A549 (cell line): ENCODE results near the gene TP73. TPM values are rescaled to one million over a fixed set of nuclear protein-coding genes. Genes with fewer than 3 reads are reported as not detected.

Source experiments
- ATAC-seq, 2 experiments: fragments of 200-7000 bp in 1 of 2; fragments of >200 bp in 1 of 2; cut with Nextera tagmentation in 1 of 2; cut with Tn5 transposase in 1 of 2; 3 replicates each; pipeline versions ENCODE4 v1.8.0 to v1.9.1; 2018 to 2020; ENCODE audit warnings: mild to moderate bottlenecking in 1 of 2, moderate library complexity in 1 of 2
- CTCF ChIA-PET: fragments of 300-600 bp; sonication (Branson Sonifier 250); formaldehyde crosslinking; extraction: SDS; loops from one replicate; lab custom pipeline; 2021; ENCODE audit warnings: antibody characterized with exemption, inconsistent platforms; lab: Yijun Ruan, JAX
- POLR2A ChIA-PET: fragments of 350-600 bp; formaldehyde crosslinking; extraction: SDS; loops from one replicate; lab custom pipeline; 2021; ENCODE audit warnings: antibody characterized with exemption, inconsistent platforms; lab: Yijun Ruan, JAX
- DNase-seq, 2 experiments: peaks; one replicate each; pipeline versions ENCODE4 v3.0.0 to v3.0.0-alpha.2; 2011 to 2016; ENCODE audit warnings: low read depth in 1 of 2, low spot score in 1 of 2
- FAIRE-seq: peaks from 2 replicates; lab custom pipeline; 2011; peaks lifted over from hg19 to GRCh38; lab: Jason Lieb, UNC
- H3K27ac ChIP-seq, 2 experiments: fragments of >200 bp; sonication (Bioruptor Twin); formaldehyde crosslinking; 3 replicates each; pipeline ENCODE4 v1.5.1; 2016 to 2017
- H3K4me1 ChIP-seq: fragments of >200 bp; sonication (Bioruptor Twin); formaldehyde crosslinking; 3 replicates; pipeline ENCODE4 v1.6.1; 2016
- H3K4me2 ChIP-seq: fragments of >200 bp; sonication (Bioruptor Twin); formaldehyde crosslinking; 3 replicates; pipeline ENCODE4 v1.6.1; 2016
- H3K4me3 ChIP-seq: fragments of >200 bp; sonication (Bioruptor Twin); formaldehyde crosslinking; 3 replicates; pipeline ENCODE4 v1.5.1; 2016
- H3K9me3 ChIP-seq: fragments of >200 bp; sonication (Bioruptor Twin); formaldehyde crosslinking; 3 replicates; pipeline ENCODE4 v1.6.1; 2016
- ATOH8 ChIP-seq: fragments of 250-450 bp; sonication (Bioruptor Pico); IDR thresholded peaks from 2 replicates; pipeline ENCODE4 v1.5.0; 2020; ENCODE audit warnings: low read depth, mild to moderate bottlenecking, moderate library complexity
- BHLHE40 ChIP-seq: IDR thresholded peaks from 2 replicates; pipeline ENCODE4 v1.6.1; 2012; ENCODE audit warnings: low read depth, low read length, inconsistent platforms
- CBX8 ChIP-seq: fragments of 200-600 bp; sonication (generic); IDR thresholded peaks from 2 replicates; pipeline ENCODE4 v1.6.1; 2016
- E2F6 ChIP-seq: IDR thresholded peaks from 2 replicates; pipeline ENCODE4 v1.6.1; 2012; ENCODE audit warnings: low read depth, borderline replicate concordance
- EHF ChIP-seq: fragments of 250-450 bp; sonication (Bioruptor Pico); IDR thresholded peaks from 2 replicates; pipeline ENCODE4 v1.5.0; 2020; ENCODE audit warnings: mild to moderate bottlenecking
- FOXS1 ChIP-seq: fragments of 250-450 bp; sonication (Bioruptor Pico); IDR thresholded peaks from 2 replicates; pipeline ENCODE4 v1.5.0; 2020; ENCODE audit warnings: mild to moderate bottlenecking, moderate library complexity
- GATA3 ChIP-seq: IDR thresholded peaks from 2 replicates; pipeline ENCODE4 v1.6.1; 2012; ENCODE audit warnings: borderline replicate concordance
- HDAC2 ChIP-seq: fragments of 200-600 bp; sonication (generic); IDR thresholded peaks from 2 replicates; pipeline ENCODE4 v1.6.1; 2016
- HEYL ChIP-seq: fragments of 250-450 bp; sonication (Bioruptor Pico); IDR thresholded peaks from 2 replicates; pipeline ENCODE4 v1.8.0; 2021; ENCODE audit warnings: mild to moderate bottlenecking, moderate library complexity
- HOXA7 ChIP-seq: fragments of 250-450 bp; sonication (Bioruptor Pico); IDR thresholded peaks from 2 replicates; pipeline ENCODE4 v1.5.0; 2020; ENCODE audit warnings: mild to moderate bottlenecking, moderate library complexity
- MAX ChIP-seq: IDR thresholded peaks from 2 replicates; pipeline ENCODE4 v1.6.1; 2012
- MAZ ChIP-seq: fragments of 150-350 bp; IDR thresholded peaks from 2 replicates; pipeline ENCODE4 v1.6.1; 2014; ENCODE audit warnings: antibody characterized with exemption, low read depth, low read length, borderline replicate concordance
- MYC ChIP-seq: IDR thresholded peaks from 2 replicates; pipeline ENCODE4 v1.6.1; 2012; ENCODE audit warnings: mild to moderate bottlenecking, inconsistent platforms, low read length, improper control_type of control experiment, borderline replicate concordance
- NR3C1 ChIP-seq: fragments of >200 bp; sonication (Bioruptor Twin); formaldehyde crosslinking; IDR thresholded peaks from 3 replicates; pipeline ENCODE4 v1.6.1; 2017
- POLR2A ChIP-seq: IDR thresholded peaks from 2 replicates; pipeline ENCODE4 v1.6.1; 2012; ENCODE audit warnings: mild to moderate bottlenecking, low read length
- RAD21 ChIP-seq, 2 experiments: fragments of >200 bp in 1 of 2; sonication (Bioruptor Twin) in 1 of 2; formaldehyde crosslinking in 1 of 2; IDR thresholded peaks in 1 of 2; conservative IDR thresholded peaks in 1 of 2; 2 replicates in 1 of 2; 3 replicates in 1 of 2; pipeline ENCODE4 v1.6.1; 2012 to 2018; ENCODE audit warnings: inconsistent platforms in 1 of 2
- RARB ChIP-seq: fragments of 250-450 bp; sonication (Bioruptor Pico); IDR thresholded peaks from 2 replicates; pipeline ENCODE4 v1.8.0; 2021; ENCODE audit warnings: mild to moderate bottlenecking, moderate library complexity
- RFX5 ChIP-seq: fragments of 450-650 bp; IDR thresholded peaks from 2 replicates; pipeline ENCODE4 v1.7.1; 2014; ENCODE audit warnings: antibody characterized with exemption, mild to moderate bottlenecking, moderate library complexity
- SREBF2 ChIP-seq: fragments of 450-650 bp; IDR thresholded peaks from 2 replicates; pipeline ENCODE4 v1.6.1; 2014; ENCODE audit warnings: mild to moderate bottlenecking, moderate library complexity
- TFCP2L1 ChIP-seq: fragments of 250-450 bp; sonication (Bioruptor Pico); IDR thresholded peaks from 2 replicates; pipeline ENCODE4 v1.5.0; 2021; ENCODE audit warnings: mild to moderate bottlenecking
- ZC3H11A ChIP-seq: fragments of 450-650 bp; IDR thresholded peaks from 2 replicates; pipeline ENCODE4 v1.6.1; 2014; ENCODE audit warnings: antibody characterized with exemption, mild to moderate bottlenecking
- ZFP36 ChIP-seq: fragments of 450-650 bp; IDR thresholded peaks from 2 replicates; pipeline ENCODE4 v1.6.1; 2014; ENCODE audit warnings: borderline replicate concordance; ENCODE audit not compliant: partially characterized antibody
- WGBS: methylation state at CpG from one replicate; pipeline ENCODE4 v1.1.6; 2017; ENCODE audit errors: missing lambda C conversion rate; 5-methylcytosine and 5-hydroxymethylcytosine counted together
- polyA plus RNA-seq, 4 experiments: library from polyadenylated mRNA; depleted of rRNA in 3 of 4; stranded (reverse); fragments of >200 nt; fragmentation: RNase III in 1 of 4; extraction: RNeasy Plus Mini Kit Qiagen cat#74134 plus additional on column Dnase treatment in 1 of 4; gene quantifications; 2 replicates in 3 of 4; 3 replicates in 1 of 4; pipeline ENCODE4 v1.2.3, GENCODE V29; 2011 to 2017
- TF ChIP-seq, protein P1 (sequence below): fragments of 450-650 bp; IDR thresholded peaks from 2 replicates; pipeline ENCODE4 v1.6.1; 2014; ENCODE audit warnings: antibody characterized with exemption
- TF ChIP-seq, protein P2 (sequence below): fragments of 150-350 bp; IDR thresholded peaks from 2 replicates; pipeline ENCODE4 v1.6.1; 2014; ENCODE audit warnings: low read depth, mild to moderate bottlenecking, low read length
- TF ChIP-seq, protein P3 (sequence below): fragments of >200 bp; sonication (Bioruptor Twin); formaldehyde crosslinking; IDR thresholded peaks from 3 replicates; pipeline ENCODE4 v1.6.1; 2016
- TF ChIP-seq, protein P4 (sequence below): fragments of 200-600 bp; sonication (generic); IDR thresholded peaks from 2 replicates; pipeline ENCODE4 v1.6.1; 2016; ENCODE audit warnings: antibody characterized with exemption, mild to moderate bottlenecking, moderate library complexity

Gene TP73
- polyA plus RNA-seq, 2 of the 4 experiments (the other 2 are of a cell fraction): 0.01 to 0.25 TPM

DNA sequence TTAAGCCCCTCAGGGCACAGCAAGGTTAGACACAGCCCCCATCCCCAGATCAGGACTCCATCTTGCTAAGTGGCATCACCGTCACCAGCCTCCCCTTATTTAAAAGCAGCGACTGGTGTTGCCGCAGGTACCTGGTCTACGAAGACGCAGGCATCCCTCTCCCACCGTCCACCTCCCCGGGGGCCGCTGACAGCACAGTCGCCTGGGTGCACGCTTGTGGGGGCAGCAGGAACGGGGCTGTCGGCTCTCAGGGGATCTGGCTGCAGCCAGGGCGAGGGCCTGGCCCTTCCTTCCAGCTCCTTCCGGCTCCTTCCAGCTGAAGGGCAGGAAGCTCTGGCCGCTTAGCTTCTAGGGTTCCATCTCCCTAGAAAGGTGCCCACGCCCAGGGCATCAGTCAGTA lies 82.3 kb downstream of the TP73 start:
- H3K4me1 ChIP-seq: no peaks in the 10 kb centered on the region
- no peak for TF ChIP-seq FOXS1
- no peak for TF ChIP-seq POLR2A
- TF ChIP-seq, protein P1, sequence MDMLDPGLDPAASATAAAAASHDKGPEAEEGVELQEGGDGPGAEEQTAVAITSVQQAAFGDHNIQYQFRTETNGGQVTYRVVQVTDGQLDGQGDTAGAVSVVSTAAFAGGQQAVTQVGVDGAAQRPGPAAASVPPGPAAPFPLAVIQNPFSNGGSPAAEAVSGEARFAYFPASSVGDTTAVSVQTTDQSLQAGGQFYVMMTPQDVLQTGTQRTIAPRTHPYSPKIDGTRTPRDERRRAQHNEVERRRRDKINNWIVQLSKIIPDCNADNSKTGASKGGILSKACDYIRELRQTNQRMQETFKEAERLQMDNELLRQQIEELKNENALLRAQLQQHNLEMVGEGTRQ: no peak
- no peak for TF ChIP-seq HOXA7
- no peak for TF ChIP-seq RAD21 (conservative IDR thresholded peaks at IDR 0.05 in 1 of 2, IDR thresholded peaks at IDR 0.05 in 1 of 2)
- TF ChIP-seq TFCP2L1 (CRISPR knock-in tag): no peak
- no peak for TF ChIP-seq MAX
- TF ChIP-seq, all 56 proteins: peak for 0
- WGBS: 93% methylated on average over 16 of the region's 16 CpGs
- ChIA-PET POLR2A (no interaction called here), CTCF (interaction anchor here (0.8 to 4.7 kb wide), 3 partner anchors 11 to 281 kb away, joined by 3 to 22 read pairs (median 3); no protein-coding TSS in a partner anchor)
- Histone ChIP-seq H3K4me2 (no peak overlapping the region), H3K27ac (no peak overlapping the region), H3K4me3 (no peak overlapping the region), H3K9me3 (no peaks in the 10 kb centered on the region)
- no peak for DNase-seq
- no peak for ATAC-seq
- no peak for FAIRE-seq

- H3K4me1 ChIP-seq: no peaks in the 10 kb centered on the region
- DNase-seq (no peak), FAIRE-seq (no peak), ATAC-seq (no peak)
- no peak for TF ChIP-seq RFX5
- no peak for TF ChIP-seq POLR2A
- TF ChIP-seq, protein P2, sequence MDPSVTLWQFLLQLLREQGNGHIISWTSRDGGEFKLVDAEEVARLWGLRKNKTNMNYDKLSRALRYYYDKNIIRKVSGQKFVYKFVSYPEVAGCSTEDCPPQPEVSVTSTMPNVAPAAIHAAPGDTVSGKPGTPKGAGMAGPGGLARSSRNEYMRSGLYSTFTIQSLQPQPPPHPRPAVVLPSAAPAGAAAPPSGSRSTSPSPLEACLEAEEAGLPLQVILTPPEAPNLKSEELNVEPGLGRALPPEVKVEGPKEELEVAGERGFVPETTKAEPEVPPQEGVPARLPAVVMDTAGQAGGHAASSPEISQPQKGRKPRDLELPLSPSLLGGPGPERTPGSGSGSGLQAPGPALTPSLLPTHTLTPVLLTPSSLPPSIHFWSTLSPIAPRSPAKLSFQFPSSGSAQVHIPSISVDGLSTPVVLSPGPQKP: no peak
- no peak for TF ChIP-seq EHF (CRISPR knock-in tag)
- no peak for TF ChIP-seq HEYL (CRISPR knock-in tag)
- no peak for TF ChIP-seq TFCP2L1 (CRISPR knock-in tag)
- TF ChIP-seq SREBF2: no peak
- H3K4me3 ChIP-seq: no peak overlapping the region
- H3K9me3 ChIP-seq: no peaks in the 10 kb centered on the region
- CTCF ChIA-PET: interaction anchor here (1.4 to 4.7 kb wide), 2 partner anchors 11 to 282 kb away, joined by 3 to 22 read pairs; no protein-coding TSS in a partner anchor
- no peak overlapping the region for H3K27ac ChIP-seq
- 88% methylated on average over 4 of the region's 12 CpGs for WGBS
- POLR2A ChIA-PET: no interaction called here
- no peak overlapping the region for H3K4me2 ChIP-seq
Measured at GRCh38 chr1:3735027-3735681, 82.8 kb downstream of the TP73 start.

DNA sequence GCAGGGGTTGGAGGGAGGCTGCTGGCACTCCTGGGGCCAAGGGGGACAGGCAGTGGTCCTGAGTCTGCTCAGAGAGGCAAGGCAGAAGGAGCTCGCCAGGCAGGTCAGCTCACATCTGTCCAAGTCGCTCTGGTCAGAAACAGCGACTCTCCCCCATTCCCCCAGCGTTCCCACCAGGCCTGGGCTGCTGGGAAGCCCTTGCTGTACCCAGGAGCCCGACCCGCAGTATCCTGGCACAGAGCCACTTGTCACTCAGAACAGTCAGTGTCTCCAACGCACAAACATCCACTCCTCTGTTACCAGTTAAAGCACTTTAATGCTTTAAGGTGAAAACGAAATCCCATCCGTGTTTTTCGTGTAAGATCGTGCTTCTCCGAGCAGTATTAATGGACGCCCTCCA lies 83.4 kb downstream of the TP73 start:
- POLR2A ChIA-PET: no interaction called here
- no peak overlapping the region for H3K4me3 ChIP-seq
- WGBS: 79% methylated on average over 9 of the region's 13 CpGs
- DNase-seq (no peak), ATAC-seq (no peak), FAIRE-seq (no peak)
- TF ChIP-seq ZC3H11A: no peak
- no peak for TF ChIP-seq HDAC2
- TF ChIP-seq, protein P3, sequence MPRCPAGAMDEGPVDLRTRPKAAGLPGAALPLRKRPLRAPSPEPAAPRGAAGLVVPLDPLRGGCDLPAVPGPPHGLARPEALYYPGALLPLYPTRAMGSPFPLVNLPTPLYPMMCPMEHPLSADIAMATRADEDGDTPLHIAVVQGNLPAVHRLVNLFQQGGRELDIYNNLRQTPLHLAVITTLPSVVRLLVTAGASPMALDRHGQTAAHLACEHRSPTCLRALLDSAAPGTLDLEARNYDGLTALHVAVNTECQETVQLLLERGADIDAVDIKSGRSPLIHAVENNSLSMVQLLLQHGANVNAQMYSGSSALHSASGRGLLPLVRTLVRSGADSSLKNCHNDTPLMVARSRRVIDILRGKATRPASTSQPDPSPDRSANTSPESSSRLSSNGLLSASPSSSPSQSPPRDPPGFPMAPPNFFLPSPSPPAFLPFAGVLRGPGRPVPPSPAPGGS: no peak
- no peak for TF ChIP-seq BHLHE40
- no peak for TF ChIP-seq CBX8
- TF ChIP-seq NR3C1: no peak
- TF ChIP-seq, protein P4, sequence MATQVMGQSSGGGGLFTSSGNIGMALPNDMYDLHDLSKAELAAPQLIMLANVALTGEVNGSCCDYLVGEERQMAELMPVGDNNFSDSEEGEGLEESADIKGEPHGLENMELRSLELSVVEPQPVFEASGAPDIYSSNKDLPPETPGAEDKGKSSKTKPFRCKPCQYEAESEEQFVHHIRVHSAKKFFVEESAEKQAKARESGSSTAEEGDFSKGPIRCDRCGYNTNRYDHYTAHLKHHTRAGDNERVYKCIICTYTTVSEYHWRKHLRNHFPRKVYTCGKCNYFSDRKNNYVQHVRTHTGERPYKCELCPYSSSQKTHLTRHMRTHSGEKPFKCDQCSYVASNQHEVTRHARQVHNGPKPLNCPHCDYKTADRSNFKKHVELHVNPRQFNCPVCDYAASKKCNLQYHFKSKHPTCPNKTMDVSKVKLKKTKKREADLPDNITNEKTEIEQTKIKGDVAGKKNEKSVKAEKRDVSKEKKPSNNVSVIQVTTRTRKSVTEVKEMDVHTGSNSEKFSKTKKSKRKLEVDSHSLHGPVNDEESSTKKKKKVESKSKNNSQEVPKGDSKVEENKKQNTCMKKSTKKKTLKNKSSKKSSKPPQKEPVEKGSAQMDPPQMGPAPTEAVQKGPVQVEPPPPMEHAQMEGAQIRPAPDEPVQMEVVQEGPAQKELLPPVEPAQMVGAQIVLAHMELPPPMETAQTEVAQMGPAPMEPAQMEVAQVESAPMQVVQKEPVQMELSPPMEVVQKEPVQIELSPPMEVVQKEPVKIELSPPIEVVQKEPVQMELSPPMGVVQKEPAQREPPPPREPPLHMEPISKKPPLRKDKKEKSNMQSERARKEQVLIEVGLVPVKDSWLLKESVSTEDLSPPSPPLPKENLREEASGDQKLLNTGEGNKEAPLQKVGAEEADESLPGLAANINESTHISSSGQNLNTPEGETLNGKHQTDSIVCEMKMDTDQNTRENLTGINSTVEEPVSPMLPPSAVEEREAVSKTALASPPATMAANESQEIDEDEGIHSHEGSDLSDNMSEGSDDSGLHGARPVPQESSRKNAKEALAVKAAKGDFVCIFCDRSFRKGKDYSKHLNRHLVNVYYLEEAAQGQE: no peak
- TF ChIP-seq RARB (CRISPR knock-in tag): no peak
- TF ChIP-seq ATOH8 (CRISPR knock-in tag): no peak
- no peak for TF ChIP-seq MYC
- no peak for TF ChIP-seq MAZ
- TF ChIP-seq ZFP36: no peak
- TF ChIP-seq GATA3: no peak
- TF ChIP-seq E2F6: no peak
- TF ChIP-seq FOXS1: no peak
- no peak for TF ChIP-seq POLR2A
- no peak overlapping the region for H3K4me2 ChIP-seq
- no peak overlapping the region for H3K27ac ChIP-seq
- H3K9me3 ChIP-seq: no peaks in the 10 kb centered on the region
- CTCF ChIA-PET: interaction anchor here (1.4 to 4.7 kb wide), 2 partner anchors 12 to 282 kb away, joined by 3 to 22 read pairs; no protein-coding TSS in a partner anchor
- H3K4me1 ChIP-seq: no peaks in the 10 kb centered on the region
